Esophagus muscularis mucosa (tissue), 4 donors: ENCODE results near the gene TTLL12. TPM values are rescaled to one million over a fixed set of nuclear protein-coding genes. Genes with fewer than 3 reads are reported as not detected.

ENCODE experiments used
- DNase-seq: peaks from one replicate; pipeline ENCODE4 v3.0.0-alpha.2; 2017; ENCODE audit errors: extremely low spot score
- H3K27ac ChIP-seq, 4 donors: fragments of 200-600 bp; sonication (generic); replicated peaks in 1 of 4; 1 replicate in 3 of 4; 2 replicates in 1 of 4; pipeline ENCODE4 v1.5.1; 2016 to 2019; ENCODE audit warnings: mild to moderate bottlenecking in 1 of 4
- H3K27me3 ChIP-seq, 4 donors: fragments of 200-600 bp; sonication (generic); one replicate each; pipeline versions ENCODE4 v1.5.1 to v1.6.0; 2016 to 2019
- H3K36me3 ChIP-seq, 4 donors: fragments of 200-600 bp; sonication (generic); one replicate each; pipeline ENCODE4 v1.5.1; 2016 to 2019
- H3K4me1 ChIP-seq, 4 donors: fragments of 200-600 bp; sonication (generic); one replicate each; pipeline ENCODE4 v1.5.1; 2016 to 2019
- H3K4me3 ChIP-seq, 4 donors: fragments of 200-600 bp; sonication (generic); 1 replicate in 2 of 4; 2 replicates in 2 of 4; pipeline ENCODE4 v1.5.1; 2016 to 2019; ENCODE audit warnings: mild to moderate bottlenecking in 4 of 4, moderate library complexity in 1 of 4
- H3K9me3 ChIP-seq, 4 donors: fragments of 200-600 bp; sonication (generic); 1 replicate in 3 of 4; 2 replicates in 1 of 4; pipeline ENCODE4 v1.5.1; 2016 to 2019
- EP300 ChIP-seq: sonication (generic); formaldehyde crosslinking; IDR thresholded peaks from one replicate; pipeline ENCODE4 v1.6.1; 2017; ENCODE audit warnings: antibody characterized with exemption
- POLR2A ChIP-seq: fragments of 450-650 bp; IDR thresholded peaks from one replicate; pipeline ENCODE4 v1.6.1; 2017; ENCODE audit warnings: antibody characterized with exemption, moderate library complexity, mild to moderate bottlenecking, low read depth
- POLR2AphosphoS5 ChIP-seq, 2 donors: sonication (generic); formaldehyde crosslinking; IDR thresholded peaks; one replicate each; pipeline ENCODE4 v1.6.1; 2017; ENCODE audit warnings: antibody characterized with exemption in 2 of 2
- WGBS: methylation state at CpG from one replicate; pipeline ENCODE4 v1.1.5; 2018; 5-methylcytosine and 5-hydroxymethylcytosine counted together
- intact Hi-C: fragments of 100-400 bp; cut with DNase I; formaldehyde crosslinking; loops from one replicate; pipeline ENCODE4 v1.15.1; 2023
- total RNA-seq, 4 donors: library from RNA; depleted of rRNA; stranded (reverse); fragments of >200 nt; gene quantifications; one replicate each; pipeline versions ENCODE4 v1.1.0 to v1.2.1, GENCODE V29; 2016
- TF ChIP-seq, protein P1 (sequence below), 3 experiments: fragments of 200-600 bp in 2 of 3; fragments of 450-650 bp in 1 of 3; sonication (generic) in 2 of 3; IDR thresholded peaks; one replicate each; pipeline ENCODE4 v1.5.1; 2017 to 2019; ENCODE audit warnings: antibody characterized with exemption in 3 of 3, mild to moderate bottlenecking in 2 of 3, moderate library complexity in 1 of 3

The TTLL12 gene
- total RNA-seq, 4 donors from 2014 or later, result 19.9 to 32.8 (median 28.0) TPM

DNA sequence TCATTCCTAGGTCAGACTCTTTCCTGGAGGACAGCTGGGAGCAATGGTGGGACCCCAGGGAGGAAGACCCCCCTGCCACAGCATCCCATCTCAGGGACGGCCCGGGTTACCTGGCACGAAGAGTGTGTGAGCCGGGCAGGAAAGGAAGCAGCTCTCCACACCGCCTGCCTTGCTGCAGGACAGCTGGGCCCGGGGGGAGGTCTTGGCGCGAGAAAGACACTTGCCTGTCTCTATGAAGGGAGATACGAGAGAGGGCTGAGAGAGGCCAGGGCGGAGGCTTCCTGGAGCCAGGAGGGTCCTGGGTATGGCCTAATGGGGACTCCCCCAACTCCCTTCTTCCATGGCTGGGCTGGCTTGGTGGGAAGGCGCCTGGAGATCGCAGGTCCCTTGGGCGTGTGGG, 36.1 kb upstream of the TTLL12 start:
- H3K9me3 ChIP-seq, result no peaks in the 10 kb centered on the region
- TF ChIP-seq POLR2A, result no peak
- TF ChIP-seq, protein P1, sequence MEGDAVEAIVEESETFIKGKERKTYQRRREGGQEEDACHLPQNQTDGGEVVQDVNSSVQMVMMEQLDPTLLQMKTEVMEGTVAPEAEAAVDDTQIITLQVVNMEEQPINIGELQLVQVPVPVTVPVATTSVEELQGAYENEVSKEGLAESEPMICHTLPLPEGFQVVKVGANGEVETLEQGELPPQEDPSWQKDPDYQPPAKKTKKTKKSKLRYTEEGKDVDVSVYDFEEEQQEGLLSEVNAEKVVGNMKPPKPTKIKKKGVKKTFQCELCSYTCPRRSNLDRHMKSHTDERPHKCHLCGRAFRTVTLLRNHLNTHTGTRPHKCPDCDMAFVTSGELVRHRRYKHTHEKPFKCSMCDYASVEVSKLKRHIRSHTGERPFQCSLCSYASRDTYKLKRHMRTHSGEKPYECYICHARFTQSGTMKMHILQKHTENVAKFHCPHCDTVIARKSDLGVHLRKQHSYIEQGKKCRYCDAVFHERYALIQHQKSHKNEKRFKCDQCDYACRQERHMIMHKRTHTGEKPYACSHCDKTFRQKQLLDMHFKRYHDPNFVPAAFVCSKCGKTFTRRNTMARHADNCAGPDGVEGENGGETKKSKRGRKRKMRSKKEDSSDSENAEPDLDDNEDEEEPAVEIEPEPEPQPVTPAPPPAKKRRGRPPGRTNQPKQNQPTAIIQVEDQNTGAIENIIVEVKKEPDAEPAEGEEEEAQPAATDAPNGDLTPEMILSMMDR (IDR thresholded peaks at IDR 0.05), result no peak
- TF ChIP-seq EP300, result no peak
- TF ChIP-seq POLR2AphosphoS5 (IDR thresholded peaks at IDR 0.05), result no peak
- no peak for DNase-seq
- peaks cover 0 to 4% (median 0%) of the 10 kb centered on the region in 4 donors for H3K27me3 ChIP-seq
- H3K4me3 ChIP-seq, result no peak overlapping the region
- peaks cover 0 to 61% (median 13%) of the 10 kb centered on the region in 4 donors for H3K36me3 ChIP-seq
- H3K27ac ChIP-seq, result no peak overlapping the region
- WGBS, result 92% methylated on average over 11 of the region's 13 CpGs
- H3K4me1 ChIP-seq, result peaks cover 0 to 12% (median 10%) of the 10 kb centered on the region in 4 donors
- intact Hi-C loops, result no loop called here

- peaks cover 0 to 9% (median 0%) of the 10 kb centered on the region in 4 donors for H3K27me3 ChIP-seq
- WGBS, result 46% methylated on average over 4 of the region's 13 CpGs
- no peaks in the 10 kb centered on the region for H3K9me3 ChIP-seq
- H3K4me1 ChIP-seq, result peaks cover 0 to 12% (median 10%) of the 10 kb centered on the region in 4 donors
- peak; percentile 28 to 38 for TF ChIP-seq POLR2AphosphoS5 (IDR thresholded peaks at IDR 0.05)
- TF ChIP-seq, protein P1 (IDR thresholded peaks at IDR 0.05), result no peak
- no peak overlapping the region for H3K4me3 ChIP-seq
- H3K27ac ChIP-seq, result no peak overlapping the region
- DNase-seq, result no peak
- H3K36me3 ChIP-seq, result peaks cover 0 to 63% (median 15%) of the 10 kb centered on the region in 4 donors
- intact Hi-C loops, result no loop called here
Observed at GRCh38 chr22:43222262-43222661, 35.3 kb upstream of the TTLL12 start.

DNA sequence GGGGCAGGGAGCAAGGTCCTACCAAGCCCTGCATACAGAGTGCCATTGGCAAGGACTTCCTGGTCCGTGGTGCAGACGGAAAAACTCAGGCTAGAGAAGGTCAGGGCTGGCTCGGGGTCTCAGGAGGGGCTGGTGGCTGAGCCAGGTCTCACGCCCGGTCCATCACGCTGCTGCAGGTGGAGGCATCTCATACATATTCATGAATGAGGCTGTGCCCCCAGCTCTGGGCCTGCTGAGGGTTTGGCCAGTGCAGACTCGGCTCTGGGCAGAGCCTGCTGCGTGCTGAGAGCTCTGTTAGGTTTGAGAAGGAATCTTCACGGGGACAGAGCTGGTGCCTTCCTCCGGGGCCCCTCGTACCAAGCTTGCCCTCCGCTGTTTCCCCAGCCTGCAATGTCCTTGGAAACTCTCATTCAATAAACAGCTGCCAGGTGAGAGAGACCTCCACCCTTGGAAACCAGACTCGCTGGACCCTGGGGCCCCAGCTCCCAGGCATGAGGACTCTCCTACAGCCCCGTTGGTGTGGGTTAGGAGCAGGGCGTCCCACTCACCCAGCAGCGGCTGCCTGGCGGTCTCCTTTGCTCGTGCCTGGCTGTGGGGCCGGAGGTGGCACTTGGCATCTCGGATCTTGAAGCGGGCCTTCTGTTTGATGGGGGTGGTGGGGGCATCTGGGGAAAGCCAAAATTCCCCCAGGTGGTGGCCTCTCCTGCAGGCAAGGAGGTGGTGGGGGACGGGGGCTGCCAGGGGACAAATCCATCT, 33.9 kb upstream of the TTLL12 start:
- no peak overlapping the region for H3K4me3 ChIP-seq
- WGBS, result 91% methylated on average over 10 of the region's 22 CpGs
- TF ChIP-seq EP300, result no peak
- no peak for TF ChIP-seq POLR2AphosphoS5 (IDR thresholded peaks at IDR 0.05)
- TF ChIP-seq, protein P1 (IDR thresholded peaks at IDR 0.05), result no peak
- no peak for TF ChIP-seq POLR2A
- intact Hi-C loops, result no loop called here
- DNase-seq, result no peak
- H3K4me1 ChIP-seq, result peaks cover 0 to 12% (median 6%) of the 10 kb centered on the region in 4 donors
- H3K9me3 ChIP-seq, result no peaks in the 10 kb centered on the region
- H3K27ac ChIP-seq, result no peak overlapping the region
- H3K36me3 ChIP-seq, result peaks cover 0 to 62% (median 15%) of the 10 kb centered on the region in 4 donors
- H3K27me3 ChIP-seq, result peaks cover 0 to 13% (median 0%) of the 10 kb centered on the region in 4 donors

GRCh38 chr22:43218786-43219185, 31.9 kb upstream of the TTLL12 start:
- intact Hi-C loops, result no loop called here
- Histone ChIP-seq H3K27ac (no peak overlapping the region), H3K9me3 (no peaks in the 10 kb centered on the region), H3K4me3 (no peak overlapping the region), H3K27me3 (peaks cover 0 to 18% (median 0%) of the 10 kb centered on the region in 4 donors), H3K4me1 (peaks cover 0 to 12% (median 6%) of the 10 kb centered on the region in 4 donors), H3K36me3 (peaks cover 0 to 66% (median 15%) of the 10 kb centered on the region in 4 donors)
- TF ChIP-seq, protein P1 (IDR thresholded peaks at IDR 0.05), result no peak
- no peak for TF ChIP-seq EP300
- no peak for TF ChIP-seq POLR2AphosphoS5 (IDR thresholded peaks at IDR 0.05)
- no peak for TF ChIP-seq POLR2A
- 67% methylated on average over 1 of the region's 1 CpG for WGBS
- DNase-seq, result no peak
